Hepatocyte (in vitro differentiated cells): ENCODE results near the gene PPP1R7.

ENCODE experiments used
- CTCF ChIP-seq: fragments of 200-600 bp; sonication (generic); IDR thresholded peaks from 2 replicates; pipeline ENCODE4 v1.5.1; 2016; ENCODE audit warnings: antibody characterized with exemption, mild to moderate bottlenecking; ENCODE audit not compliant: poor library complexity
- EZH2 ChIP-seq: fragments of 200-600 bp; sonication (generic); IDR thresholded peaks from 2 replicates; pipeline ENCODE4 v1.6.1; 2016; ENCODE audit warnings: antibody characterized with exemption, mild to moderate bottlenecking, borderline replicate concordance
- EZH2phosphoT487 ChIP-seq: fragments of 200-600 bp; sonication (generic); IDR thresholded peaks from one replicate; pipeline ENCODE4 v1.6.1; 2018; ENCODE audit warnings: antibody characterized with exemption, mild to moderate bottlenecking, low read depth, moderate library complexity; ENCODE audit not compliant: unreplicated experiment, severe bottlenecking

- TF ChIP-seq EZH2 (no peak), EZH2phosphoT487 (no peak), CTCF (no peak)
These were observed 65.2 kb downstream of the PPP1R7 start for GRCh38 chr2:241215421-241215820.
